SK-N-SH (cell line): ENCODE measurements around the gene SMAD7. TPM values are rescaled to one million over a fixed set of nuclear protein-coding genes. Genes with fewer than 3 reads are reported as not detected.

ENCODE experiments used
- CTCF ChIA-PET: fragments of 300-600, 350-600 bp; formaldehyde crosslinking; extraction: SDS; loops from one replicate; lab custom pipeline; 2021; lab: Yijun Ruan, JAX
- POLR2A ChIA-PET: fragments of 350-600 bp; sonication (Branson Sonifier 250); formaldehyde crosslinking; extraction: SDS; loops from one replicate; lab custom pipeline; 2020; ENCODE audit warnings: antibody characterized with exemption, inconsistent platforms; lab: Yijun Ruan, JAX
- DNase-seq: peaks from one replicate; pipeline ENCODE4 v3.0.0; 2012
- H2AFZ ChIP-seq: fragments of 200-600 bp; sonication (generic); 2 replicates; pipeline ENCODE4 v1.8.1; 2016; ENCODE audit warnings: antibody characterized with exemption, mild to moderate bottlenecking, low read depth
- H3F3A ChIP-seq: fragments of 200-600 bp; sonication (generic); replicated peaks from 2 replicates; pipeline ENCODE3; 2016; ENCODE audit warnings: antibody characterized with exemption, mild to moderate bottlenecking; ENCODE audit not compliant: insufficient read depth
- H3K27ac ChIP-seq, 2 experiments: fragments of 200-500 bp in 1 of 2; fragments of 200-600 bp in 1 of 2; sonication (Bioruptor generic) in 1 of 2; sonication (generic), shearing (Covaris generic) in 1 of 2; 2 replicates each; pipeline versions ENCODE4 v1.5.1 to v1.6.1; 2014 to 2016; ENCODE audit warnings: low read depth in 2 of 2, inconsistent platforms in 1 of 2, low read length in 1 of 2, mild to moderate bottlenecking in 1 of 2, mixed read lengths in 1 of 2
- H3K27me3 ChIP-seq: fragments of 200-600 bp; sonication (generic), shearing (Covaris generic); 2 replicates; pipeline ENCODE4 v1.6.1; 2016; ENCODE audit warnings: mixed run types; ENCODE audit not compliant: insufficient read depth
- H3K36me3 ChIP-seq, 2 experiments: fragments of 200-500 bp in 1 of 2; fragments of 200-600 bp in 1 of 2; sonication (Bioruptor generic) in 1 of 2; sonication (generic) in 1 of 2; replicated peaks in 1 of 2; 2 replicates each; pipeline versions ENCODE3 to v1.5.1; 2014 to 2016; ENCODE audit warnings: low read length in 1 of 2, mild to moderate bottlenecking in 1 of 2; ENCODE audit not compliant: insufficient read depth in 2 of 2, control insufficient read depth in 1 of 2
- H3K4me1 ChIP-seq, 2 experiments: fragments of 200-500 bp in 1 of 2; fragments of 200-600 bp in 1 of 2; sonication (Bioruptor generic) in 1 of 2; sonication (generic), shearing (Covaris generic) in 1 of 2; 2 replicates each; pipeline versions ENCODE4 v1.5.1 to v1.6.1; 2014 to 2016; ENCODE audit warnings: low read depth in 1 of 2, low read length in 1 of 2, mixed run types in 1 of 2; ENCODE audit not compliant: insufficient read depth in 2 of 2, control insufficient read depth in 1 of 2
- H3K4me2 ChIP-seq: fragments of 200-600 bp; sonication (generic), shearing (Covaris generic); 2 replicates; pipeline ENCODE4 v1.6.1; 2017; ENCODE audit warnings: mixed run types
- H3K4me3 ChIP-seq, 2 experiments: fragments of 200-500 bp in 1 of 2; fragments of 200-600 bp in 1 of 2; sonication (Bioruptor generic) in 1 of 2; sonication (generic), shearing (Covaris generic) in 1 of 2; 2 replicates each; pipeline versions ENCODE4 v1.5.1 to v1.8.1; 2014 to 2016; ENCODE audit warnings: low read depth in 2 of 2, inconsistent platforms in 1 of 2, low read length in 1 of 2, mild to moderate bottlenecking in 1 of 2, mixed read lengths in 1 of 2, moderate library complexity in 1 of 2
- H3K79me2 ChIP-seq: fragments of 200-600 bp; sonication (generic); 2 replicates; pipeline ENCODE4 v1.8.1; 2017; ENCODE audit warnings: mild to moderate bottlenecking; ENCODE audit not compliant: insufficient read depth
- H3K9ac ChIP-seq: fragments of 200-600 bp; sonication (generic); 2 replicates; pipeline ENCODE4 v1.6.1; 2017; ENCODE audit warnings: mixed run types
- H3K9me2 ChIP-seq: fragments of 200-600 bp; sonication (generic); 2 replicates; pipeline ENCODE4 v1.6.1; 2017; ENCODE audit warnings: mixed run types
- H3K9me3 ChIP-seq: fragments of 200-600 bp; sonication (generic); 2 replicates; pipeline ENCODE4 v1.6.1; 2017; ENCODE audit warnings: mixed run types, mild to moderate bottlenecking, moderate library complexity
- H4K20me1 ChIP-seq: fragments of 200-600 bp; sonication (generic); 2 replicates; pipeline ENCODE4 v1.6.1; 2017; ENCODE audit warnings: mild to moderate bottlenecking, mixed run types; ENCODE audit not compliant: insufficient read depth
- CHD2 ChIP-seq: fragments of 150-350 bp; IDR thresholded peaks from 2 replicates; pipeline ENCODE4 v1.6.1; 2018; ENCODE audit warnings: low read length; ENCODE audit not compliant: partially characterized antibody
- EP300 ChIP-seq, 2 experiments: IDR thresholded peaks; 2 replicates each; pipeline versions ENCODE4 v1.4.0 to v1.6.1; 2012; ENCODE audit warnings: borderline replicate concordance in 1 of 2, low read depth in 1 of 2, low read length in 1 of 2
- FOSL2 ChIP-seq: IDR thresholded peaks from 2 replicates; pipeline ENCODE4 v1.4.0; 2012; ENCODE audit warnings: low read depth, mild to moderate bottlenecking, moderate library complexity, borderline replicate concordance
- FOXJ3 ChIP-seq: sonication (generic); formaldehyde crosslinking; IDR thresholded peaks from 2 replicates; pipeline ENCODE4 v1.5.1; 2020; ENCODE audit warnings: mild to moderate bottlenecking, missing genetic modification reagents
- FOXM1 ChIP-seq: IDR thresholded peaks from 2 replicates; pipeline ENCODE4 v1.4.0; 2012; ENCODE audit warnings: low read depth, mild to moderate bottlenecking
- GABPA ChIP-seq: IDR thresholded peaks from 2 replicates; pipeline ENCODE4 v1.4.0; 2012; ENCODE audit warnings: low read depth, mild to moderate bottlenecking
- GATA2 ChIP-seq: sonication (generic); formaldehyde crosslinking; IDR thresholded peaks from 2 replicates; pipeline ENCODE4 v1.5.0; 2020; ENCODE audit warnings: mild to moderate bottlenecking, missing genetic modification reagents
- MXI1 ChIP-seq: IDR thresholded peaks from 2 replicates; pipeline ENCODE4 v1.6.1; 2012; ENCODE audit warnings: mild to moderate bottlenecking, low read depth, low read length, improper control_type of control experiment
- NFIC ChIP-seq: IDR thresholded peaks from 2 replicates; pipeline ENCODE4 v1.4.0; 2012; ENCODE audit warnings: borderline replicate concordance
- RAD21 ChIP-seq: IDR thresholded peaks from 2 replicates; pipeline ENCODE4 v1.6.1; 2012; ENCODE audit warnings: mild to moderate bottlenecking, low read length
- RCOR1 ChIP-seq: fragments of 150-350 bp; IDR thresholded peaks from 2 replicates; pipeline ENCODE4 v1.6.1; 2017; ENCODE audit warnings: antibody characterized with exemption, low read length
- SIN3A ChIP-seq: IDR thresholded peaks from 2 replicates; pipeline ENCODE4 v1.6.1; 2012; ENCODE audit warnings: low read depth, mild to moderate bottlenecking, low read length, moderate library complexity, borderline replicate concordance
- SMC3 ChIP-seq: IDR thresholded peaks from 2 replicates; pipeline ENCODE4 v1.6.1; 2012; ENCODE audit warnings: low read depth, low read length, improper control_type of control experiment
- TAF1 ChIP-seq: IDR thresholded peaks from 2 replicates; pipeline ENCODE4 v1.6.1; 2012; ENCODE audit warnings: low read depth, mild to moderate bottlenecking, low read length, moderate library complexity, borderline replicate concordance
- TCF12 ChIP-seq: IDR thresholded peaks from 2 replicates; pipeline ENCODE4 v1.4.0; 2012
- WGBS: methylation state at CpG from one replicate; pipeline ENCODE4 v1.1.6; 2017; ENCODE audit warnings: low lambda C conversion rate; 5-methylcytosine and 5-hydroxymethylcytosine counted together
- polyA plus RNA-seq, 3 experiments: library from polyadenylated mRNA; depleted of rRNA; stranded (reverse); fragments of >200 nt; gene quantifications; 2 replicates each; pipeline ENCODE4 v1.2.3, GENCODE V29; 2012
- TF ChIP-seq, protein P1 (sequence below): fragments of 150-350 bp; IDR thresholded peaks from 2 replicates; pipeline ENCODE4 v1.6.1; 2016; ENCODE audit warnings: mild to moderate bottlenecking, low read depth, low read length
- TF ChIP-seq, protein P2 (sequence below): IDR thresholded peaks from 2 replicates; pipeline ENCODE4 v1.4.0; 2012; ENCODE audit warnings: low read depth, borderline replicate concordance

The SMAD7 gene
- polyA plus RNA-seq, 1 of the 3 experiments (the other 2 are of a cell fraction), result 20.0 TPM

DNA sequence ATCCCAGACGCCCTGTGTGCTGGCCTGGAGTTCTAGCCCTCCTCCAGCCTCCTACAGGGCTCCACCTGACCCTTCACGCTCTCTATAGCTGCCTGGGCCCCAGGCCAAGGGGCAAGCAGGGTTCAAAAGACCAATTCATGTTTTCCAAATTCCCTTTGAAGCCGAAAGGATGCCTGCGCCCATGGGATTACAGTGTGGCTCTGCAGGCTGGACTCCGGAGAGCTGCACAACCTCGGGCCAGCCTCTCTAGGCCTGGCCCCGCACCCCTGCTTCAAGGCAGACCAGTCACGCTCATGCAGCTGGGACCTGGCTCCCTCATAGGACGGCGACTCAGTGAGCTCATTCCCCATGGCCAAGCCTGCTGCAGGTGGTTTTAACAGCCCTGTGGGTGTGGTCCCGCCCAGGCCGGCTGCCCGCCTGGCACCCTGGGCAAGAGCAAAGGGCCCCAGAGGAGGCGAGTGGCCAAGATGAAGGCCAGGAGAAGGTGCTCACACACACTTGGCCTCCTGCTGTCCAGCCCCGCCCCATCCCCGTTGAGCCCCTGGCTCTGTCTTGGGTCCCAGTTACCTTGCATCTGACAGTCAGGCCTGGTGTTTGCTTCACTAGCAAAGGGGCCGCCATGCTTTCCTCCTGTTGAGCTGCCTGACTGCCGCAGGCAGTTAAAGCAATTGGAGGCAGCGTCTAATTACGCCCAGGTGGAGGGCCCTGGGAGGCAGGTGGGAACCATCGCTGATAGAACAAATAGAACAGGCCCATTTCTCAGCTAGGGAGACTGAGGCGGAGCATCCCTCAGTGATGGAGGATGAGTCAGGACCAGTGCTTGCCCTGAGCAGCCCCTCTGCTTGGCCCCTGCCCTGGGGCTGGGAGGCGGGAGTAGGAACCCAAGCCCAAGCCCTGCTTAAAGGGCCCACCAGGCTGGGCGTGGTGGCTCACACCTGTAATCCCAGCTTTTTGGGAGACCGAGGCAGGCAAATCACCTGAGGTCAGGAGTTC is 56.9 kb downstream of the SMAD7 start:
- Histone ChIP-seq H3K9me3 (no peaks in the 10 kb centered on the region), H3K4me1 (peaks cover 0 to 9% of the 10 kb centered on the region in 2 experiments; a peak in 1 of 4 replicates), H3K79me2 (no peaks in the 10 kb centered on the region), H3K9ac (no peak overlapping the region), H4K20me1 (no peaks in the 10 kb centered on the region), H3K4me3 (no peak overlapping the region), H3F3A (peaks cover 4% of the 10 kb centered on the region)
- ChIA-PET POLR2A (no interaction called here), CTCF (interaction anchor here (0.8 to 0.9 kb wide), 2 partner anchors 8 to 10 kb away, joined by 3 read pairs; no protein-coding TSS in a partner anchor)
- DNase-seq, result no peak
- TF ChIP-seq FOXJ3 (CRISPR knock-in tag) (no peak), SIN3A (no peak), MXI1 (no peak), FOSL2 (no peak), NFIC (no peak), RCOR1 (no peak), CHD2 (no peak)
- TF ChIP-seq, protein P1, sequence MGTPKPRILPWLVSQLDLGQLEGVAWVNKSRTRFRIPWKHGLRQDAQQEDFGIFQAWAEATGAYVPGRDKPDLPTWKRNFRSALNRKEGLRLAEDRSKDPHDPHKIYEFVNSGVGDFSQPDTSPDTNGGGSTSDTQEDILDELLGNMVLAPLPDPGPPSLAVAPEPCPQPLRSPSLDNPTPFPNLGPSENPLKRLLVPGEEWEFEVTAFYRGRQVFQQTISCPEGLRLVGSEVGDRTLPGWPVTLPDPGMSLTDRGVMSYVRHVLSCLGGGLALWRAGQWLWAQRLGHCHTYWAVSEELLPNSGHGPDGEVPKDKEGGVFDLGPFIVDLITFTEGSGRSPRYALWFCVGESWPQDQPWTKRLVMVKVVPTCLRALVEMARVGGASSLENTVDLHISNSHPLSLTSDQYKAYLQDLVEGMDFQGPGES, result no peak
- TF ChIP-seq, protein P2, sequence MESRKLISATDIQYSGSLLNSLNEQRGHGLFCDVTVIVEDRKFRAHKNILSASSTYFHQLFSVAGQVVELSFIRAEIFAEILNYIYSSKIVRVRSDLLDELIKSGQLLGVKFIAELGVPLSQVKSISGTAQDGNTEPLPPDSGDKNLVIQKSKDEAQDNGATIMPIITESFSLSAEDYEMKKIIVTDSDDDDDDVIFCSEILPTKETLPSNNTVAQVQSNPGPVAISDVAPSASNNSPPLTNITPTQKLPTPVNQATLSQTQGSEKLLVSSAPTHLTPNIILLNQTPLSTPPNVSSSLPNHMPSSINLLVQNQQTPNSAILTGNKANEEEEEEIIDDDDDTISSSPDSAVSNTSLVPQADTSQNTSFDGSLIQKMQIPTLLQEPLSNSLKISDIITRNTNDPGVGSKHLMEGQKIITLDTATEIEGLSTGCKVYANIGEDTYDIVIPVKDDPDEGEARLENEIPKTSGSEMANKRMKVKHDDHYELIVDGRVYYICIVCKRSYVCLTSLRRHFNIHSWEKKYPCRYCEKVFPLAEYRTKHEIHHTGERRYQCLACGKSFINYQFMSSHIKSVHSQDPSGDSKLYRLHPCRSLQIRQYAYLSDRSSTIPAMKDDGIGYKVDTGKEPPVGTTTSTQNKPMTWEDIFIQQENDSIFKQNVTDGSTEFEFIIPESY, result no peak
- TF ChIP-seq, all 33 proteins: peak for 0
- 96% methylated on average over 15 of the region's 25 CpGs for WGBS
- no peak overlapping the region for H2AFZ ChIP-seq
- no peak overlapping the region for H3K4me2 ChIP-seq
- H3K36me3 ChIP-seq, result no peaks in the 10 kb centered on the region
- H3K27me3 ChIP-seq, result no peaks in the 10 kb centered on the region
- no peaks in the 10 kb centered on the region for H3K9me2 ChIP-seq
- no peak overlapping the region for H3K27ac ChIP-seq

DNA sequence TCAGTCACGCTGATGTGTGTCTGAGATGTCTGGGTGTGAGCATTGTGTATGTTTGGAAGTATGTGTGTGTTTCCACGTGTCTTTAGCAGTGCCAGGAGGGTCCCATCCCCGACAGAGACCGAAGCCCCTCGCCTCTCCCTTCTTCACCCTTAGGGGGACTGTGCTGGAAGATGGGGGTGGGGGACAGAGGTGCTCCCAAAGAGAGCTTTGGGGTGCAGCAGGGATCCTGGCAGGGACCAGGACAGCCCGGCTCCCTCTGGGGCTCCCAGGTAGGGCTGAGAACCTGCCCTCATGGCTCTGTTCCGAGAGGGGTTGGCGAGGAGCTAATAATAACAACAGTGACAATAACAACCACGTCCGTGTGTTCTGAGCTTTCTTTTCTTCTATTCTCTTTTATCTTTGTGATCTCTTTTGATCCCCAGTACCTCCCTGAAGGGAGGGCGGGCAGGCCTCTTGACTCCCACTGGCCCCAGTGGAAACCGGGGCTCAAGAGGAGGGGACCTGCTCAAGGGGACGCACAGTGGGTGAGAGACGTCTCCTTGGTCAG is 57.6 kb downstream of the SMAD7 start:
- Histone ChIP-seq H3K36me3 (no peaks in the 10 kb centered on the region), H3K79me2 (no peaks in the 10 kb centered on the region), H2AFZ (no peak overlapping the region), H3K4me1 (peaks cover 0 to 10% of the 10 kb centered on the region in 2 experiments; a peak in 1 of 4 replicates), H3K9me2 (no peaks in the 10 kb centered on the region), H3K4me2 (no peak overlapping the region), H3K9me3 (no peaks in the 10 kb centered on the region), H3K27me3 (no peaks in the 10 kb centered on the region), H3K4me3 (no peak overlapping the region), H3F3A (peaks cover 3% of the 10 kb centered on the region), H3K27ac (no peak overlapping the region), H3K9ac (no peak overlapping the region), H4K20me1 (no peaks in the 10 kb centered on the region)
- POLR2A ChIA-PET, result no interaction called here
- no peak for DNase-seq
- CTCF ChIA-PET, result interaction anchor here (0.8 to 0.9 kb wide), 2 partner anchors 8 to 10 kb away, joined by 3 read pairs; no protein-coding TSS in a partner anchor
- WGBS, result 94% methylated on average over 13 of the region's 14 CpGs
- TF ChIP-seq RAD21, result no peak
- TF ChIP-seq TAF1, result no peak
- no peak for TF ChIP-seq SMC3
- TF ChIP-seq FOXM1, result no peak
- TF ChIP-seq FOSL2, result no peak
- TF ChIP-seq GATA2 (CRISPR knock-in tag), result no peak
- TF ChIP-seq TCF12, result no peak
- no peak for TF ChIP-seq FOXJ3 (CRISPR knock-in tag)
- TF ChIP-seq, protein P1, result no peak
- TF ChIP-seq NFIC, result no peak
- no peak for TF ChIP-seq GABPA
- TF ChIP-seq EP300 (IDR thresholded peaks at IDR 0.05; ENCODE audit: borderline replicate concordance in 1 of 2, low read depth in 1 of 2, low read length in 1 of 2), result no peak
